Stimulated activated CD8-positive, alpha-beta memory T cell treated with anti-CD3 and anti-CD28 coated beads, Interleukin-4, amount 100 ng/mL, for 24 hours (primary cell): ENCODE measurements around the gene ZSCAN20.

Experiments
- DNase-seq: peaks from one replicate; pipeline ENCODE4 v3.0.0-alpha.2; 2020; ENCODE audit warnings: low read depth

The ZSCAN20 gene

GRCh38 chr1:33443705-33444180 is 28.7 kb upstream of the ZSCAN20 start:
- no peak for DNase-seq

- no peak for DNase-seq
Measured at GRCh38 chr1:33445108-33445507, 27.3 kb upstream of the ZSCAN20 start.

- DNase-seq: no peak
Measured at GRCh38 chr1:33446590-33446989, 25.9 kb upstream of the ZSCAN20 start.

GRCh38 chr1:33454646-33455282 is 17.7 kb upstream of the ZSCAN20 start:
- DNase-seq: no peak

GRCh38 chr1:33455539-33456501 is 16.6 kb upstream of the ZSCAN20 start:
- no peak for DNase-seq

- no peak for DNase-seq
Measured at GRCh38 chr1:33456502-33456886, 16.0 kb upstream of the ZSCAN20 start.

- DNase-seq: no peak
Measured at GRCh38 chr1:33459691-33460090, 12.8 kb upstream of the ZSCAN20 start.

- no peak for DNase-seq
Measured at GRCh38 chr1:33460144-33460543, 12.3 kb upstream of the ZSCAN20 start.

GRCh38 chr1:33460947-33461629 is 11.4 kb upstream of the ZSCAN20 start:
- DNase-seq: no peak

GRCh38 chr1:33462405-33463164 is 9.9 kb upstream of the ZSCAN20 start:
- no peak for DNase-seq

- DNase-seq: no peak
Measured at GRCh38 chr1:33464552-33464951, 7.9 kb upstream of the ZSCAN20 start.

- DNase-seq: no peak
Measured at GRCh38 chr1:33465316-33465715, 7.1 kb upstream of the ZSCAN20 start.

- no peak for DNase-seq
Measured at GRCh38 chr1:33466159-33466558, 6.3 kb upstream of the ZSCAN20 start.

GRCh38 chr1:33468011-33468410 is 4.4 kb upstream of the ZSCAN20 start:
- no peak for DNase-seq

- no peak for DNase-seq
Measured at GRCh38 chr1:33468531-33468930, 3.9 kb upstream of the ZSCAN20 start.

- DNase-seq: no peak
Measured at GRCh38 chr1:33468967-33469366, 3.5 kb upstream of the ZSCAN20 start.

GRCh38 chr1:33469691-33470090 is 2.8 kb upstream of the ZSCAN20 start:
- no peak for DNase-seq

GRCh38 chr1:33470495-33471012 is 1.9 kb upstream of the ZSCAN20 start:
- peak; percentile 33 for DNase-seq

- DNase-seq: no peak
Measured at GRCh38 chr1:33471416-33471815, 1.0 kb upstream of the ZSCAN20 start.

- DNase-seq: no peak
Measured at GRCh38 chr1:33473900-33474299, 1.5 kb downstream of the ZSCAN20 start.

- no peak for DNase-seq
Measured at GRCh38 chr1:33477451-33477850, 5.0 kb downstream of the ZSCAN20 start.

- no peak for DNase-seq
Measured at GRCh38 chr1:33482412-33482811, 10.0 kb downstream of the ZSCAN20 start.
